ENCODE results near the gene LRRC56.

Gene LRRC56

GRCh38 chr11:550746-551085, 13.4 kb downstream of the LRRC56 start:
- H3K79me2 ChIP-seq: no peaks in the 10 kb centered on the region
- no peaks in the 10 kb centered on the region for H3K36me3 ChIP-seq (ENCODE audit: control insufficient read depth, insufficient read depth, low read length)
- no peak overlapping the region for H3K4me2 ChIP-seq (ENCODE audit: low read length)
- H3K4me1 ChIP-seq: no peaks in the 10 kb centered on the region
- no peaks in the 10 kb centered on the region for H3K27me3 ChIP-seq (ENCODE audit: control insufficient read depth, insufficient read depth, low read length)
- no peak overlapping the region for H3K27ac ChIP-seq
- no peak for TF ChIP-seq CTCF (IDR thresholded peaks at IDR 0.05)
- no peak overlapping the region for H3K9ac ChIP-seq
- H3K4me3 ChIP-seq (ENCODE audit: low read depth, low read length): no peak overlapping the region
- no peak overlapping the region for H2AFZ ChIP-seq
- H3K9me3 ChIP-seq (ENCODE audit: control insufficient read depth, low read length): no peaks in the 10 kb centered on the region

GRCh38 chr11:551131-551530, 13.8 kb downstream of the LRRC56 start:
- no peaks in the 10 kb centered on the region for H3K4me1 ChIP-seq
- no peak for TF ChIP-seq CTCF (IDR thresholded peaks at IDR 0.05)
- no peaks in the 10 kb centered on the region for H3K36me3 ChIP-seq (ENCODE audit: control insufficient read depth, insufficient read depth, low read length)
- H3K27me3 ChIP-seq (ENCODE audit: control insufficient read depth, insufficient read depth, low read length): no peaks in the 10 kb centered on the region
- H3K9me3 ChIP-seq (ENCODE audit: control insufficient read depth, low read length): no peaks in the 10 kb centered on the region
- H3K9ac ChIP-seq: no peak overlapping the region
- H3K79me2 ChIP-seq: no peaks in the 10 kb centered on the region
- H3K4me2 ChIP-seq (ENCODE audit: low read length): no peak overlapping the region
- no peak overlapping the region for H3K27ac ChIP-seq
- no peak overlapping the region for H2AFZ ChIP-seq
- no peak overlapping the region for H3K4me3 ChIP-seq (ENCODE audit: low read depth, low read length)

- Histone ChIP-seq H3K27me3 (ENCODE audit: control insufficient read depth, insufficient read depth, low read length) (no peaks in the 10 kb centered on the region), H2AFZ (no peak overlapping the region), H3K4me1 (no peaks in the 10 kb centered on the region), H3K4me2 (ENCODE audit: low read length) (no peak overlapping the region), H3K27ac (no peak overlapping the region), H3K36me3 (ENCODE audit: control insufficient read depth, insufficient read depth, low read length) (no peaks in the 10 kb centered on the region), H3K4me3 (ENCODE audit: low read depth, low read length) (no peak overlapping the region), H3K9me3 (ENCODE audit: control insufficient read depth, low read length) (no peaks in the 10 kb centered on the region), H3K9ac (no peak overlapping the region), H3K79me2 (no peaks in the 10 kb centered on the region)
- TF ChIP-seq CTCF (IDR thresholded peaks at IDR 0.05): no peak
Measured at GRCh38 chr11:551596-551995, 14.3 kb downstream of the LRRC56 start.

GRCh38 chr11:553083-553987, 16.0 kb downstream of the LRRC56 start:
- no peak overlapping the region for H3K27ac ChIP-seq
- no peaks in the 10 kb centered on the region for H3K4me1 ChIP-seq
- H2AFZ ChIP-seq: no peak overlapping the region
- H3K9me3 ChIP-seq (ENCODE audit: control insufficient read depth, low read length): no peaks in the 10 kb centered on the region
- H3K27me3 ChIP-seq (ENCODE audit: control insufficient read depth, insufficient read depth, low read length): no peaks in the 10 kb centered on the region
- H3K4me3 ChIP-seq (ENCODE audit: low read depth, low read length): no peak overlapping the region
- no peak overlapping the region for H3K4me2 ChIP-seq (ENCODE audit: low read length)
- no peaks in the 10 kb centered on the region for H3K79me2 ChIP-seq
- no peak overlapping the region for H3K9ac ChIP-seq
- no peaks in the 10 kb centered on the region for H3K36me3 ChIP-seq (ENCODE audit: control insufficient read depth, insufficient read depth, low read length)
- TF ChIP-seq CTCF (IDR thresholded peaks at IDR 0.05): no peak

GRCh38 chr11:553988-554340, 16.6 kb downstream of the LRRC56 start:
- no peak overlapping the region for H3K4me3 ChIP-seq (ENCODE audit: low read depth, low read length)

More at GRCh38 chr11:553988-554340, 16.6 kb downstream of the LRRC56 start:
- H3K36me3 ChIP-seq (ENCODE audit: control insufficient read depth, insufficient read depth, low read length): no peaks in the 10 kb centered on the region
- no peak overlapping the region for H3K9ac ChIP-seq
- H3K79me2 ChIP-seq: no peaks in the 10 kb centered on the region
- H3K27me3 ChIP-seq (ENCODE audit: control insufficient read depth, insufficient read depth, low read length): no peaks in the 10 kb centered on the region
- no peak overlapping the region for H2AFZ ChIP-seq
- no peak for TF ChIP-seq CTCF (IDR thresholded peaks at IDR 0.05)
- no peak overlapping the region for H3K27ac ChIP-seq
- H3K4me2 ChIP-seq (ENCODE audit: low read length): no peak overlapping the region
- no peaks in the 10 kb centered on the region for H3K4me1 ChIP-seq
- no peaks in the 10 kb centered on the region for H3K9me3 ChIP-seq (ENCODE audit: control insufficient read depth, low read length)

Data from parathyroid adenoma (tissue), 2 donors.